HCT116 (cell line): ENCODE results near the gene MSL2. TPM values are rescaled to one million over a fixed set of nuclear protein-coding genes. Genes with fewer than 3 reads are reported as not detected.
A peak's percentile ranks its signal among the peaks of the same experiment; 100 is the strongest.

Experiments
- ATAC-seq: fragments of 200-7000 bp; cut with Tn5 transposase; 2 replicates; pipeline ENCODE4 v1.9.1; 2020; ENCODE audit warnings: mild to moderate bottlenecking, moderate library complexity
- BruUV-seq: library from RNA; stranded (reverse); fragments of 400-500 nt; replicated peaks from 2 replicates; lab custom pipeline; 2021; lab: Mats Ljungman, UMichigan
- CTCF ChIA-PET: fragments of 300-600 bp; sonication (Branson Sonifier 250); formaldehyde crosslinking; loops from one replicate; lab custom pipeline; 2021; ENCODE audit warnings: antibody characterized with exemption; lab: Charles Lee
- POLR2A ChIA-PET: fragments of 300-600, 350-600 bp; sonication (Branson Sonifier 250); formaldehyde crosslinking; loops from one replicate; lab custom pipeline; 2021; ENCODE audit warnings: antibody characterized with exemption; lab: Charles Lee
- RAD21 ChIA-PET, 2 experiments: fragments of 300-600 bp; sonication (Branson Sonifier 250); formaldehyde crosslinking; loops; one replicate each; lab custom pipeline; 2023; ENCODE audit warnings: low total read pairs in 2 of 2; ENCODE audit not compliant: uncharacterized antibody in 2 of 2, unreplicated experiment in 2 of 2, low non-redundant PET in 1 of 2; lab: Charles Lee
- DNase-seq: peaks from one replicate; pipeline ENCODE4 v3.0.0-alpha.2; 2010; ENCODE audit warnings: low read depth, low spot score
- H2AFZ ChIP-seq: fragments of 200-600 bp; shearing (Covaris generic), sonication (generic); 2 replicates; pipeline ENCODE4 v1.6.1; 2017; ENCODE audit warnings: low read depth, mixed run types, mixed read lengths, antibody characterized with exemption, low read length; ENCODE audit not compliant: poor library complexity, severe bottlenecking
- H3K27ac ChIP-seq: 2 replicates; pipeline ENCODE4 v1.5.1; 2012; ENCODE audit warnings: low read depth, low read length
- H3K27me3 ChIP-seq: fragments of 200-600 bp; sonication (generic); 2 replicates; pipeline ENCODE4 v1.6.1; 2016; ENCODE audit warnings: mixed run types, low read length, mixed read lengths; ENCODE audit not compliant: insufficient read depth
- H3K36me3 ChIP-seq, 2 experiments: fragments of 200-500 bp in 1 of 2; fragments of 200-600 bp in 1 of 2; sonication (Bioruptor generic) in 1 of 2; sonication (generic) in 1 of 2; 2 replicates each; pipeline versions ENCODE4 v1.5.1 to v1.6.1; 2014 to 2016; ENCODE audit warnings: low read length in 2 of 2, inconsistent platforms in 1 of 2, mixed read lengths in 1 of 2, mixed run types in 1 of 2; ENCODE audit not compliant: insufficient read depth in 2 of 2, control insufficient read depth in 1 of 2
- H3K4me1 ChIP-seq, 2 experiments: fragments of 200-600 bp in 1 of 2; sonication (generic) in 1 of 2; 2 replicates each; pipeline versions ENCODE4 v1.5.1 to v1.6.1; 2012 to 2017; ENCODE audit warnings: low read length in 2 of 2, inconsistent platforms in 1 of 2, mild to moderate bottlenecking in 1 of 2, mixed read lengths in 1 of 2, mixed run types in 1 of 2, moderate library complexity in 1 of 2; ENCODE audit not compliant: insufficient read depth in 2 of 2, control insufficient read depth in 1 of 2
- H3K4me2 ChIP-seq: fragments of 200-600 bp; sonication (generic); 2 replicates; pipeline ENCODE4 v1.6.1; 2017; ENCODE audit warnings: mixed run types, low read length, mixed read lengths
- H3K4me3 ChIP-seq, 2 experiments: fragments of 200-600 bp in 1 of 2; sonication (generic) in 1 of 2; replicated peaks in 1 of 2; 2 replicates each; pipeline ENCODE4 v1.5.1; 2011 to 2016; ENCODE audit warnings: low read length in 2 of 2, control low read depth in 1 of 2, low read depth in 1 of 2, mild to moderate bottlenecking in 1 of 2, mixed read lengths in 1 of 2, mixed run types in 1 of 2
- H3K79me2 ChIP-seq: fragments of 200-600 bp; sonication (generic); 2 replicates; pipeline ENCODE4 v1.6.1; 2017; ENCODE audit warnings: mild to moderate bottlenecking, mixed run types, low read length, moderate library complexity, mixed read lengths; ENCODE audit not compliant: insufficient read depth
- H3K9ac ChIP-seq: fragments of 200-600 bp; sonication (generic); 2 replicates; pipeline ENCODE4 v1.6.1; 2016; ENCODE audit warnings: low read length, mixed read lengths
- H3K9me2 ChIP-seq: fragments of 200-600 bp; sonication (generic), shearing (Covaris generic); 2 replicates; pipeline ENCODE4 v1.6.1; 2017; ENCODE audit warnings: mixed run types, mild to moderate bottlenecking, moderate library complexity; ENCODE audit not compliant: insufficient read depth
- H3K9me3 ChIP-seq, 2 experiments: fragments of 200-500 bp in 1 of 2; fragments of 200-600 bp in 1 of 2; sonication (Bioruptor generic) in 1 of 2; sonication (generic) in 1 of 2; 2 replicates each; pipeline ENCODE4 v1.6.1; 2014 to 2017; ENCODE audit warnings: low read length in 2 of 2, mixed read lengths in 2 of 2, inconsistent platforms in 1 of 2, low read depth in 1 of 2, mild to moderate bottlenecking in 1 of 2, mixed run types in 1 of 2, moderate library complexity in 1 of 2; ENCODE audit not compliant: control insufficient read depth in 1 of 2, insufficient read depth in 1 of 2
- H4K20me1 ChIP-seq: fragments of 200-600 bp; sonication (generic), shearing (Covaris generic); 2 replicates; pipeline ENCODE4 v1.6.1; 2017; ENCODE audit warnings: mixed run types, mild to moderate bottlenecking, moderate library complexity; ENCODE audit not compliant: insufficient read depth
- ELF1 ChIP-seq: IDR thresholded peaks from 2 replicates; pipeline ENCODE4 v1.6.1; 2012; ENCODE audit warnings: low read depth, borderline replicate concordance
- JUND ChIP-seq: IDR thresholded peaks from 2 replicates; pipeline ENCODE4 v1.6.1; 2012
- POLR2AphosphoS5 ChIP-seq: IDR thresholded peaks from 2 replicates; pipeline ENCODE4 v1.6.1; 2011; ENCODE audit warnings: mild to moderate bottlenecking, low read depth, low read length, moderate library complexity
- REST ChIP-seq: IDR thresholded peaks from 2 replicates; pipeline ENCODE4 v1.6.1; 2012; ENCODE audit warnings: low read depth
- ZBTB33 ChIP-seq: IDR thresholded peaks from 2 replicates; pipeline ENCODE4 v1.6.1; 2011; ENCODE audit warnings: mild to moderate bottlenecking, low read length, moderate library complexity; ENCODE audit not compliant: insufficient replicate concordance; ENCODE audit errors: extremely low read depth
- intact Hi-C: fragments of 100-400 bp; cut with micrococcal nuclease; formaldehyde crosslinking; loops from 2 replicates; pipeline ENCODE4 v1.10.0; 2022
- total RNA-seq: library from RNA; stranded (reverse); gene quantifications from one replicate; pipeline ENCODE4 v1.2.1, GENCODE V29; 2021; ENCODE audit not compliant: unreplicated experiment

The MSL2 gene
- total RNA-seq, 1 experiment from 2014 or later, result 34.8 TPM

GRCh38 chr3:136141291-136141785, 54.8 kb downstream of the MSL2 start:
- no peak for ATAC-seq
- H3K27ac ChIP-seq, result no peak overlapping the region
- POLR2A ChIA-PET, result no interaction called here

More at GRCh38 chr3:136141291-136141785, 54.8 kb downstream of the MSL2 start:
- ChIA-PET CTCF (no interaction called here), RAD21 (no interaction called here)
- no peak overlapping the region for H3K4me3 ChIP-seq
- H4K20me1 ChIP-seq, result peaks cover 8% of the 10 kb centered on the region; the same call in 1 of the 2 replicates
- no peak overlapping the region for H3K9ac ChIP-seq
- H3K79me2 ChIP-seq, result no peaks in the 10 kb centered on the region; the same call in 1 of the 2 replicates
- no peaks in the 10 kb centered on the region for H3K9me2 ChIP-seq
- H2AFZ ChIP-seq, result no peak overlapping the region
- BruUV-seq, result no TSS peak
- H3K4me1 ChIP-seq, result peaks cover 22 to 32% of the 10 kb centered on the region in 2 experiments
- H3K27me3 ChIP-seq, result no peaks in the 10 kb centered on the region
- H3K36me3 ChIP-seq, result no peaks in the 10 kb centered on the region
- no peaks in the 10 kb centered on the region for H3K9me3 ChIP-seq
- H3K4me2 ChIP-seq, result peak overlapping the region; percentile 77; the same call in 1 of the 2 replicates
- no peak for TF ChIP-seq ELF1
- TF ChIP-seq REST, result no peak
- TF ChIP-seq ZBTB33, result no peak
- TF ChIP-seq POLR2AphosphoS5, result no peak
- TF ChIP-seq JUND, result no peak
- DNase-seq, result no peak
- intact Hi-C loops, result loop anchor here (5.0 kb wide), 1 partner anchor 111 kb away; the partner anchor contains the start of gene PCCB
